ENCODE data around the gene PP2D1. TPM values are rescaled to one million over a fixed set of nuclear protein-coding genes. Genes with fewer than 3 reads are reported as not detected.
"Not testable (repeated sequence)": the region's sequence is repeated elsewhere in the genome, so short reads cannot be mapped to it uniquely, and the experiment has no call there.

Gene PP2D1
- total RNA-seq, 1 donor from 2014 or later = not detected

DNA sequence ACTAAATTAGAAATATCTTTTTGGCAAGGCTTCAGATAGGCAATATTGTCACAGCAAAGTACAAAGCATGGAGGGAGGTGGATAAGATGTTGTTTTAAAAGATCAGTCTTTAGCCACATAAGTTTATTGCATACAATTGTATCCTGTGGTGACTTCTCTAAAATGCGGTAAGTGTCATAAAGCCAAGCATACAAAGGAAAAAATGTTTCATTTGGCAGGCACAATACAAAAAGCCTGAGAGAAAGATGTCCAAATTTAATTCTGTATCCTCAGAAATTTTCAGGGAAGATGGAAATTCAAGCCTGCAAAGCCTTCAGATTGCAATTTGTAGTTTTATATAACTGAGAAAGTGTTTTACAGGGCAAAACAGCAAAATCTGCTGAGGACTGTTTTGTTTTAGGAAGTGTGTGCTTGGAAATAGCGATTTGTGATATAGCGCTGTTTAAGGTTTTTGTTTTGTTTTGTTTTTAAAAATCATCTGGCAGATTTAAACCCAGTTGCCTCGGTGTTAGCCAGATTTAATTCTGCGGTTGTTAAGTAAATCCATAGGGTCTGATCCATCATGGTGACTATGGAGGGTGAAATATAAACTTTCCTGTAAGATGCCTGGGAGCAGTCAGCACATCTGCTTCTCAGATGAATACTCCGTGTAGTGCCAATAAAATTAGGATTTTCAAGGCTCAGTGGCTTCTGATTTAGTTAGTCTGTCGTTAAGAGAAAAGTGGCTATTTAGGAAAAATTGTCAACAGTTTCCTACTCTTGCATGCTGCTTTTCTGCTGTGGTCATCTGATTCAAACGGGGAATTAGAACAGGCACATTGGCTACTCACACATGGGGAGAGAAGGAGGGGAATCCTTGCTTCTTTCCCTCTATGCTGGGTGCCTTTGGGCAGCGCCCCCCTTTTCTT is 36.2 kb upstream of the PP2D1 start:
- no peaks in the 10 kb centered on the region for H3K36me3 ChIP-seq
- peaks cover 80% of the 10 kb centered on the region for H3K4me1 ChIP-seq
- no peak for DNase-seq (ENCODE audit: extremely low spot score in 2 of 2)
- intact Hi-C loops (cut with DNase I) = no loop called here
- no peaks in the 10 kb centered on the region for H3K9me3 ChIP-seq
- peak overlapping the region; percentile 75 for H3K27ac ChIP-seq
- TF ChIP-seq, protein P1, sequence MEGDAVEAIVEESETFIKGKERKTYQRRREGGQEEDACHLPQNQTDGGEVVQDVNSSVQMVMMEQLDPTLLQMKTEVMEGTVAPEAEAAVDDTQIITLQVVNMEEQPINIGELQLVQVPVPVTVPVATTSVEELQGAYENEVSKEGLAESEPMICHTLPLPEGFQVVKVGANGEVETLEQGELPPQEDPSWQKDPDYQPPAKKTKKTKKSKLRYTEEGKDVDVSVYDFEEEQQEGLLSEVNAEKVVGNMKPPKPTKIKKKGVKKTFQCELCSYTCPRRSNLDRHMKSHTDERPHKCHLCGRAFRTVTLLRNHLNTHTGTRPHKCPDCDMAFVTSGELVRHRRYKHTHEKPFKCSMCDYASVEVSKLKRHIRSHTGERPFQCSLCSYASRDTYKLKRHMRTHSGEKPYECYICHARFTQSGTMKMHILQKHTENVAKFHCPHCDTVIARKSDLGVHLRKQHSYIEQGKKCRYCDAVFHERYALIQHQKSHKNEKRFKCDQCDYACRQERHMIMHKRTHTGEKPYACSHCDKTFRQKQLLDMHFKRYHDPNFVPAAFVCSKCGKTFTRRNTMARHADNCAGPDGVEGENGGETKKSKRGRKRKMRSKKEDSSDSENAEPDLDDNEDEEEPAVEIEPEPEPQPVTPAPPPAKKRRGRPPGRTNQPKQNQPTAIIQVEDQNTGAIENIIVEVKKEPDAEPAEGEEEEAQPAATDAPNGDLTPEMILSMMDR (IDR thresholded peaks at IDR 0.05) = no peak
- no peak for TF ChIP-seq POLR2A (IDR thresholded peaks at IDR 0.05)
- TF ChIP-seq POLR2AphosphoS5 (IDR thresholded peaks at IDR 0.05; ENCODE audit: insufficient read depth in 1 of 2, low read depth in 1 of 2) = no peak
- H3K27me3 ChIP-seq = no peaks in the 10 kb centered on the region
- H3K4me3 ChIP-seq = peak overlapping the region in 1 of 2 donors; percentile 12

DNA sequence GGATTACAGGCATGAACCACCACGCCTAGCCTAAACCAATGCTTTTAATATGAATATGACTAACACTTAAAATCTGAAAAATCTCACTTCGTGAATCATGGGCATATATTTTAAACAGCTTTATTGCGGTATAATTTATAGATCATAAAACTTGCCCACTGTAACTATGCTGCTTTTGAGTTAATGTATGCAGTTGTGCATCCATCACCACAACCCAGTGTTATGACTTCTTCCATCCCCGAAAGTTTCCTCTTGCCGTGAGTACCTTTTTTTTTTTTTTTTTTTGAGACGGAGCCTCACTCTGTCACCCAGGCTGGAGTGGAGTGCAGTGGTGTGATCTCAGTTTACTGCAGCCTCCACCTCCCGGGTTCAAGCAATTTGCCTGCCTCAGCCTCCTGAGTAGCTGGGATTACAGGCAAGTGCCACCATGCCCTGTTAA is 35.3 kb upstream of the PP2D1 start:
- no peak for DNase-seq (ENCODE audit: extremely low spot score in 2 of 2)
- H3K4me3 ChIP-seq = no peak overlapping the region
- H3K27me3 ChIP-seq = no peaks in the 10 kb centered on the region
- H3K27ac ChIP-seq = peak overlapping the region; percentile 75
- intact Hi-C loops (cut with DNase I) = no loop called here
- TF ChIP-seq POLR2AphosphoS5 (IDR thresholded peaks at IDR 0.05; ENCODE audit: insufficient read depth in 1 of 2, low read depth in 1 of 2) (no peak), POLR2A (IDR thresholded peaks at IDR 0.05) (no peak)
- TF ChIP-seq, protein P1 (IDR thresholded peaks at IDR 0.05) = no peak
- H3K36me3 ChIP-seq = no peaks in the 10 kb centered on the region
- H3K9me3 ChIP-seq = no peaks in the 10 kb centered on the region
- H3K4me1 ChIP-seq = peaks cover 89% of the 10 kb centered on the region

DNA sequence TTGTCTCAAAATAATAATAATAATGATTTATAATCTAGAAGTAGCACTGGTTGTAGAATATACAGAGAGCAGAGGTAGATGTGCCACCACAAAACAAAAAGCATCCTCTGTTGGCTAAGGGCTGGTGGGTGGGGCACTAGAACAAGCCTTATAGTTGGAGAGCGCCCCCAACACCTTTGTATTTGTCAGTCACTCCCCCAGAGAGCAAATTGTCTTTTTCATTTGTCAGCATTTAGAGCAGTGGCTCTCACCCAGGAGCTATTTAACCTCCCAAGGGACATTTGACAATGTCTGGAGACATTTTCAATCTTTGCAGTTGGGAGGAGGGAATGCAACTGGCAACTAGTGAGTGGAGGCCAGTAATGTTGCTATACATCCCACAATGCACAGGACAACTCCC is 34.5 kb upstream of the PP2D1 start:
- no peaks in the 10 kb centered on the region for H3K9me3 ChIP-seq
- no peak for DNase-seq (ENCODE audit: extremely low spot score in 2 of 2)
- no peak overlapping the region for H3K27ac ChIP-seq
- H3K4me1 ChIP-seq = peaks cover 97% of the 10 kb centered on the region
- no peaks in the 10 kb centered on the region for H3K27me3 ChIP-seq
- H3K36me3 ChIP-seq = no peaks in the 10 kb centered on the region
- no peak overlapping the region for H3K4me3 ChIP-seq
- intact Hi-C loops (cut with DNase I) = no loop called here
- TF ChIP-seq, protein P1 (IDR thresholded peaks at IDR 0.05) = no peak
- TF ChIP-seq POLR2AphosphoS5 (IDR thresholded peaks at IDR 0.05; ENCODE audit: insufficient read depth in 1 of 2, low read depth in 1 of 2) (no peak), POLR2A (IDR thresholded peaks at IDR 0.05) (no peak)

DNA sequence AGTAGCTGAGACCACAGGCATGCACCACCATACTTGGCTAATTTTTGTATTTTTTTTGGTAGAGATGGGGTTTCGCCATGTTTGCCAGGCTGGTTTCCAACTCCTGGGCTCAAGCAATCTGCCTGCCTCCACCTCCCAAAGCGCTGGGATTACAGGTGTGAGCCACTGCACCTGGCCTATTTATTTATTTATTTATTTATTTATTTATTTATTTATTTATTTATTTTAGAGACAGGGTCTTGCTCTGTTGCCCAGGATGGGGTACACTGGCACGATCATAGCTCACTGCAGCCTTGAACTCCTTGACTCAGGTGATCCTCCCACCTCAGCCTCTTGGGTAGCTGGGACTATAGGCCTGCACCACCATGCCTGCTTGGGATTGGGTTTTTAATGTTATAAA is 33.1 kb upstream of the PP2D1 start:
- intact Hi-C loops (cut with DNase I); H3K36me3 ChIP-seq; H3K27ac ChIP-seq; H3K4me3 ChIP-seq; H3K27me3 ChIP-seq; H3K9me3 ChIP-seq; DNase-seq (ENCODE audit: extremely low spot score in 2 of 2): not testable (repeated sequence)
- H3K4me1 ChIP-seq = peaks cover 84% of the 10 kb centered on the region

DNA sequence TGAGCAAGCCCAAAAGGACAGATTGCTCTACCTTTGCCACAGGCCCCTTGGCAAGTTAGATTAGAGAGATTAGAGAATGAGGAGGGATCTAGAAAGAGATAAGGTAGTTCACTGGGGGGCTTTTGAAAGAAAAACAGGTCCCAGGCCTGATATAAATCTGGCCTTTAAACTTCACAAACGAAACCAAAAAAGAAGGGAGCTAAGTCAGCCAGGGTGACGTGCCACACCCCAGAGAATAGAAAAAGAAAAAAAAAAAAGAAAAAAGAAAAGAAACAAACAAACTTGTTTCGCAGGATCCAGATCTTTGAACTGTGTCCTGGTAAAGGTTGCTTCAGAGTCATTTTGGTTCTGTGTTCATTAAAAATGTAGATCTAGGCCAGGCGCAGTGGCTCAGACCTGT is 31.8 kb upstream of the PP2D1 start:
- Histone ChIP-seq H3K9me3 (no peaks in the 10 kb centered on the region), H3K4me3 (peak overlapping the region; percentile 2 to 22), H3K36me3 (no peaks in the 10 kb centered on the region), H3K27me3 (no peaks in the 10 kb centered on the region), H3K4me1 (peaks cover 72% of the 10 kb centered on the region), H3K27ac (peak overlapping the region; percentile 95)
- no peak for DNase-seq (ENCODE audit: extremely low spot score in 2 of 2)
- intact Hi-C loops (cut with DNase I) = loop anchor here (5.0 kb wide), 1 partner anchor 143 kb away; the partner anchor contains the start of gene SGO1
- TF ChIP-seq POLR2AphosphoS5 (IDR thresholded peaks at IDR 0.05; ENCODE audit: insufficient read depth in 1 of 2, low read depth in 1 of 2) (peak in 1 of 2 donors; percentile 1), POLR2A (IDR thresholded peaks at IDR 0.05) (no peak)
- TF ChIP-seq, protein P1 (IDR thresholded peaks at IDR 0.05) = no peak

All from vagina (tissue), 2 donors.